B cell (primary cell): ENCODE measurements around the gene SP140. TPM values are rescaled to one million over a fixed set of nuclear protein-coding genes. Genes with fewer than 3 reads are reported as not detected.

Experiments
- ATAC-seq: fragments of 200-7000 bp; cut with Tn5 transposase; one replicate; pipeline ENCODE4 v1.10.0; 2021; ENCODE audit warnings: low read depth, mild to moderate bottlenecking, moderate number of reproducible peaks, moderate library complexity
- CTCF ChIA-PET: fragments of 350-600 bp; sonication (Branson Sonifier 250); formaldehyde crosslinking; loops from one replicate; lab custom pipeline; 2021; ENCODE audit warnings: antibody characterized with exemption, inconsistent platforms; lab: Charles Lee
- POLR2A ChIA-PET: fragments of 350-600 bp; sonication (Branson Sonifier 250); formaldehyde crosslinking; loops from one replicate; lab custom pipeline; 2021; ENCODE audit warnings: antibody characterized with exemption; lab: Charles Lee
- DNase-seq: peaks from one replicate; pipeline ENCODE4 v3.0.0; 2013
- H2AFZ ChIP-seq: 2 replicates; pipeline ENCODE4 v1.6.1; 2012; ENCODE audit warnings: mild to moderate bottlenecking, low read depth, low read length; ENCODE audit not compliant: insufficient read depth, poor library complexity, severe bottlenecking
- H3K27ac ChIP-seq, 2 donors: 1 replicate in 1 of 2; 2 replicates in 1 of 2; pipeline ENCODE4 v1.5.1; 2012 to 2013; ENCODE audit warnings: low read length in 2 of 2, mild to moderate bottlenecking in 2 of 2, moderate library complexity in 1 of 2
- H3K27me3 ChIP-seq, 4 experiments: fragments of 200-600 bp in 1 of 4; sonication (generic) in 1 of 4; replicated peaks in 1 of 4; 1 replicate in 2 of 4; 2 replicates in 2 of 4; pipeline versions ENCODE4 v1.6.1 to v1.7.0; 2013 to 2016; ENCODE audit warnings: low read length in 3 of 4, mild to moderate bottlenecking in 2 of 4, mixed read lengths in 1 of 4, moderate library complexity in 1 of 4; ENCODE audit not compliant: insufficient read depth in 4 of 4, control insufficient read depth in 3 of 4; ENCODE audit errors: control extremely low read depth in 1 of 4
- H3K36me3 ChIP-seq, 2 experiments: replicated peaks in 1 of 2; 1 replicate in 1 of 2; 2 replicates in 1 of 2; pipeline versions ENCODE4 v1.6.1 to v1.7.1; 2013; ENCODE audit warnings: low read length in 1 of 2; ENCODE audit not compliant: insufficient read depth in 2 of 2, control insufficient read depth in 1 of 2; ENCODE audit errors: control extremely low read depth in 1 of 2, extremely low read depth in 1 of 2
- H3K4me1 ChIP-seq, 2 donors: fragments of 200-600 bp in 1 of 2; sonication (generic) in 1 of 2; 1 replicate in 1 of 2; 2 replicates in 1 of 2; pipeline versions ENCODE4 v1.5.1 to v1.6.1; 2013 to 2017; ENCODE audit warnings: low read length in 2 of 2; ENCODE audit not compliant: control insufficient read depth in 2 of 2, insufficient read depth in 2 of 2
- H3K4me2 ChIP-seq: replicated peaks from 2 replicates; pipeline ENCODE3; 2012; ENCODE audit warnings: mild to moderate bottlenecking, low read depth, low read length; ENCODE audit not compliant: poor library complexity, severe bottlenecking
- H3K4me3 ChIP-seq, 5 experiments: fragments of 200-600 bp in 1 of 5; sonication (generic) in 1 of 5; 1 replicate in 3 of 5; 2 replicates in 2 of 5; pipeline versions ENCODE4 v1.5.1 to v1.7.0; 2011 to 2016; ENCODE audit warnings: low read length in 4 of 5, mild to moderate bottlenecking in 4 of 5, low read depth in 2 of 5, control low read depth in 1 of 5, moderate library complexity in 1 of 5; ENCODE audit not compliant: insufficient read depth in 1 of 5; ENCODE audit errors: control extremely low read depth in 1 of 5, extremely low read depth in 1 of 5
- H3K79me2 ChIP-seq: fragments of 200-600 bp; sonication (generic); one replicate; pipeline ENCODE4 v1.6.0; 2016; ENCODE audit warnings: low read length; ENCODE audit not compliant: control insufficient read depth, insufficient read depth
- H3K9ac ChIP-seq: fragments of 200-600 bp; sonication (generic); 2 replicates; pipeline ENCODE4 v1.6.1; 2017; ENCODE audit warnings: mild to moderate bottlenecking, low read length, moderate library complexity
- H3K9me3 ChIP-seq, 3 donors: one replicate each; pipeline versions ENCODE4 v1.6.1 to v1.7.1; 2013; ENCODE audit warnings: low read length in 2 of 3; ENCODE audit not compliant: control insufficient read depth in 2 of 3, insufficient read depth in 1 of 3; ENCODE audit errors: control extremely low read depth in 1 of 3
- H4K20me1 ChIP-seq: 2 replicates; pipeline ENCODE4 v1.6.0; 2012; ENCODE audit warnings: mild to moderate bottlenecking, low read length; ENCODE audit not compliant: insufficient read depth, control insufficient read depth, poor library complexity, severe bottlenecking
- H3K27ac Mint-ChIP-seq: one replicate; pipeline ENCODE4 v1.8.0; 2021; ENCODE audit warnings: mixed read lengths
- H3K27me3 Mint-ChIP-seq: one replicate; pipeline ENCODE4 v1.8.0; 2021; ENCODE audit warnings: mixed read lengths
- H3K4me1 Mint-ChIP-seq: one replicate; pipeline ENCODE4 v1.8.0; 2021; ENCODE audit warnings: mixed read lengths
- H3K4me3 Mint-ChIP-seq: one replicate; pipeline ENCODE4 v1.8.0; 2021; ENCODE audit warnings: mixed read lengths
- H3K9me3 Mint-ChIP-seq: one replicate; pipeline ENCODE4 v1.8.0; 2022; ENCODE audit warnings: mixed read lengths; ENCODE audit not compliant: insufficient read depth
- CTCF ChIP-seq: fragments of 200-600 bp; IDR thresholded peaks from one replicate; pipeline ENCODE4 v1.8.0; 2022; ENCODE audit warnings: antibody characterized with exemption, mild to moderate bottlenecking
- EZH2 ChIP-seq: IDR thresholded peaks from 2 replicates; pipeline ENCODE4 v1.6.1; 2012; ENCODE audit warnings: borderline replicate concordance, low read depth, mild to moderate bottlenecking, moderate library complexity, low read length; ENCODE audit not compliant: insufficient read depth, poor library complexity, severe bottlenecking
- WGBS: methylation state at CpG from one replicate; pipeline ENCODE4 v1.1.5; 2013; ENCODE audit warnings: missing lambda C conversion rate; ENCODE audit not compliant: insufficient coverage; 5-methylcytosine and 5-hydroxymethylcytosine counted together
- intact Hi-C: fragments of 100-400 bp; cut with micrococcal nuclease; formaldehyde crosslinking; loops from one replicate; pipeline ENCODE4 v1.10.0; 2022
- polyA plus RNA-seq: library from polyadenylated mRNA; depleted of rRNA; stranded (reverse); fragments of >200 nt; gene quantifications from 2 replicates; pipeline ENCODE4 v1.2.3, GENCODE V29; 2012
- total RNA-seq, 2 donors: library from RNA; stranded (reverse); fragments of 120-200 nt in 1 of 2; gene quantifications; 1 replicate in 1 of 2; 2 replicates in 1 of 2; pipeline versions ENCODE4 v1.2.3 to v1.2.4, GENCODE V29; 2013 to 2022

The SP140 gene
- total and polyA plus RNA-seq, 2 donors (not counting 1 experiment from before 2014, with no cell fraction given) = 78.7 to 411 TPM

DNA sequence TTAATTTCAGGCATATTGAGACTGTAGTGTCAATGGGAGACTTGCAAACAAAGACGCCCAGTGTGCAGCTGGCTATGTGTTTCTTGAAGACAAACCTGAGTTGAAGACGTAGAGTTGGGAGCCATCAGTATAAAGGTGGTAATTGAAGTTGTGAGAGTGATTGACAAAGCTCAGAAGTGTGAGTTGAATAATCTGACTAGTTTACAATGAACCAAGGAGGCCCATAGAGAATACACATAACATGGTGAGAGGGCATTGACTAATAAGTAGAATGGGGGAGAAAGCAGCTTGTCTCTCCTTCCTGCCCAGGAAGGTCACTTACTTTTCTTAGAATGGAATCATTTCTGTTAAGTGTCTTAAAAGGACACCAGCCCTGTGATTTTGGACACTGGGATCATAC lies 19.8 kb upstream of the SP140 start:
- H3K4me3 ChIP-seq = peak overlapping the region in 1 of 5 experiments; percentile 22
- peak overlapping the region; percentile 67 for H3K4me2 ChIP-seq
- ChIA-PET POLR2A (interaction anchor here (1.1 to 1.9 kb wide), 3 partner anchors 11 to 47 kb away, joined by 3 to 5 read pairs (median 4); no protein-coding TSS in a partner anchor), CTCF (interaction anchor here (0.9 to 8.4 kb wide), 6 partner anchors 9 to 407 kb away, joined by 3 to 66 read pairs (median 5); partner anchors contain the start of genes SP110 and SP140)
- intact Hi-C loops = loop anchor here (1.0 to 2.0 kb wide), 4 partner anchors 13 to 61 kb away; partner anchors contain the start of genes SP110 and SP140
- peak overlapping the region; percentile 1 for H3K9ac ChIP-seq
- DNase-seq = no peak
- peaks cover 39% of the 10 kb centered on the region for H3K4me1 Mint-ChIP-seq
- H4K20me1 ChIP-seq = peaks cover 8% of the 10 kb centered on the region
- H3K9me3 Mint-ChIP-seq = no peaks in the 10 kb centered on the region
- H2AFZ ChIP-seq = no peak overlapping the region
- H3K79me2 ChIP-seq = peaks cover 74% of the 10 kb centered on the region
- peaks cover 9 to 88% of the 10 kb centered on the region in 2 experiments for H3K36me3 ChIP-seq
- H3K27me3 ChIP-seq = no peaks in the 10 kb centered on the region
- peak overlapping the region; percentile 77 for H3K4me3 Mint-ChIP-seq
- no peaks in the 10 kb centered on the region for H3K27me3 Mint-ChIP-seq
- TF ChIP-seq CTCF (no peak), EZH2 (no peak)
- H3K27ac ChIP-seq = peak overlapping the region; percentile 77
- ATAC-seq = no peak
- H3K27ac Mint-ChIP-seq = peak overlapping the region; percentile 93
- peaks cover 82 to 86% of the 10 kb centered on the region in 2 donors for H3K4me1 ChIP-seq
- no peaks in the 10 kb centered on the region for H3K9me3 ChIP-seq
- 86% methylated on average over 1 of the region's 2 CpGs for WGBS

DNA sequence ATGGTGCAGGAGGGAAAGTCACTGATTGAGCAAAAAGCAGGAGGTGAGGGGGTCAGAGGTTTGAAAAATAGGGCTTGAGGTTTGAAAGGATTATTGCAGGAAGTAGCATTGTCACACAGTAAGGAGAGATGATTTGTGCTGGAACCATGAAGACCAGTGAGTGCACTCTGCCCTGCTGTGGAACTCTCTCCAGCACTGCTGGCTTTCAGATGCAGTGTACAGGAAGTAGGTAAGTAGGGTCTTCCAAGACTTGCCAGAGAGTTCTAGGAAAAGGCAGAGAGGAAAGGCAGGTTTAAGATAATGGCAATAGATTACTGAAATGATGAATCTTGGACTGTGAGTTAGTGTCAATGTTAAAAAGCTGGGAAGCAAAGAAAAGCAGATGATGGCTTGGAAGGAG lies 17.0 kb upstream of the SP140 start:
- ChIA-PET CTCF (interaction anchor here (1.1 to 1.3 kb wide), 3 partner anchors 9 to 13 kb away, joined by 4 read pairs; no protein-coding TSS in a partner anchor), POLR2A (interaction anchor here (0.7 kb wide), 1 partner anchor 1403 kb away, joined by 3 read pairs; no protein-coding TSS in a partner anchor)
- peaks cover 82% of the 10 kb centered on the region for H3K79me2 ChIP-seq
- peak overlapping the region; percentile 6 for H3K4me2 ChIP-seq
- Mint-ChIP-seq H3K4me3 (no peak overlapping the region), H3K9me3 (no peaks in the 10 kb centered on the region), H3K27ac (no peak overlapping the region), H3K27me3 (no peaks in the 10 kb centered on the region), H3K4me1 (peaks cover 39% of the 10 kb centered on the region)
- H3K9ac ChIP-seq = no peak overlapping the region
- TF ChIP-seq EZH2 = no peak
- no peak for TF ChIP-seq CTCF
- H2AFZ ChIP-seq = no peak overlapping the region
- peaks cover 14% of the 10 kb centered on the region for H4K20me1 ChIP-seq
- peaks cover 10 to 91% of the 10 kb centered on the region in 2 experiments for H3K36me3 ChIP-seq
- H3K9me3 ChIP-seq = no peaks in the 10 kb centered on the region
- peaks cover 77 to 80% of the 10 kb centered on the region in 2 donors for H3K4me1 ChIP-seq
- peak overlapping the region; percentile 14 to 52 for H3K27ac ChIP-seq
- ATAC-seq = no peak
- no peaks in the 10 kb centered on the region for H3K27me3 ChIP-seq
- intact Hi-C loops = loop anchor here (2.0 kb wide), 1 partner anchor 240 kb away; no protein-coding TSS in a partner anchor
- no peak overlapping the region for H3K4me3 ChIP-seq
- no peak for DNase-seq
